NCI-H524 (cell line): ENCODE measurements around the gene LMF2.

ENCODE experiments used
- DNase-seq, 2 experiments: peaks; one replicate each; lab custom pipeline; 2025; lab: John Stamatoyannopoulos, UW

The LMF2 gene

GRCh38 chr22:50465066-50465930, 42.2 kb downstream of the LMF2 start:
- no peak for DNase-seq

DNA sequence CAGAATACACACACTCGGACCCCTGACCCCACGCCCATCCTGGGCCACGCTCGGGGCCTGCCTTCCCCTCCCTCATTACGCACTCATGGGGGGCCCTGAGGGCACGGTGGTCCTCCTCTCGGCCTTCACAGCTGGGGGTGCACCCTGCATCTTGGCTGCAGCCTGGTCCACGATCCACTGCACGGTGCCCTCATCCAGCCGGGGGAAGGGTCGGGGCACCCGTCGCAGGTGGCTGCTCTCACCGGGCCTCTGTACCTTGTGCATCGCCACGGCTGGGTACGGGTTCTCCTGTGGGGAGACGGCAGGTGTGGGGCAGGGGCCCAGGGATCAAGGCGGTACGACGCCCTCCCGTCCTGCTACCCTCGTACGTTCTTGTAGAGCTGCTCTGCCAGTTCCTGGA, 43.1 kb downstream of the LMF2 start:
- DNase-seq = no peak

DNA sequence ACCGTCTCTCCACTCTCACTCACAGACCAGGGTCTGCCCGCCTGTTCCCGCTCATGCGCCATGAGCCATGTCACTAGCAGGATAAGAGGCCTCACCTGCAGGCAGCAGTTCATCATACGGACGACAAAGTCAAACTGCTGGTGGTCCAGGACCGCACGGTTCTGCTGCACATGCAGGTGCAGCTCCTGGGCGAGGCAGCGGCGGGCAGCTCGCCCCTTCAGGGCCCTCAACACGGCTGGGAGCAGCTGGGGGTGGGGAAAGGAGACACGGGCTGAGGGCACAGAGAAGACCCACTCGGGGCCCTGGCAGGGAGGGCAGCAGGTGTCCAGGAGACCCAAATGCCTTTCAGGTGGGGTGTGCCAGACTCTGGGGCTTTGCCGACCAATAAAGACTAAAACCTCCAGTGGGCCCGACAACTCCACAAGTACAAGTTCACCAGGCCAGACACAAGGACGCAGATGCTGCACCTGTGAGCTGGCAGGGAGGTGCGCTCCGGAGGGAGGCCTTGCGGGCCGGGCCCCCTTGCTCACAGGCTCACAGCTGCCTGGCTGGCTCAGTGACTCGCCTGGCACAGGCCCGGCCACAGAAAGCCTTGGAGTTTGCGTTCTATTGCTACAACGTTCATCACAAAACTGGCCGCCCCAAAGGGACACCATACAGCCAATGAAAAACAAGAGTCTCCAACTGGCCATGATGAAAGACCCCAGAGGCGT, 44.2 kb downstream of the LMF2 start:
- DNase-seq = no peak

GRCh38 chr22:50461979-50462540, 45.4 kb downstream of the LMF2 start:
- no peak for DNase-seq

DNA sequence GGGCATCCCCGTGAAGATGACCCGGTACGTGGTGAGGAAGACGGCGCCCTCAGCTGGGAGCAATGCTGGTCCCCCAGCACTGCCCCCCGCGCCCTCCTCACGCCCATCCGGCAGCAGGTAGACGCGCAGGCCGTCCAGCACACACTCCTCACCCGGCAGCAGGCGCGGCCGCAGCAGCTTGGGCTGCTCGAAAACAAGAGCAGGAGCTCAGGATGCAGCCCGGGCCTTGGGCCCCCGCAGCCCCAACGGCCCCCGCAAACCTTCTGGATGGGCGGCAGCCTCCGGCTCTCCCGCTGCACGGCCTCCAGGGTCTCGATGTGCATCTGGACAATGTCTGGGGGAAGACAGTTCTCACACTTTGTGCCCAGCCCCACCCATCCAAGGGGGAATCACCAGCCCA, 46.0 kb downstream of the LMF2 start:
- DNase-seq = no peak

DNA sequence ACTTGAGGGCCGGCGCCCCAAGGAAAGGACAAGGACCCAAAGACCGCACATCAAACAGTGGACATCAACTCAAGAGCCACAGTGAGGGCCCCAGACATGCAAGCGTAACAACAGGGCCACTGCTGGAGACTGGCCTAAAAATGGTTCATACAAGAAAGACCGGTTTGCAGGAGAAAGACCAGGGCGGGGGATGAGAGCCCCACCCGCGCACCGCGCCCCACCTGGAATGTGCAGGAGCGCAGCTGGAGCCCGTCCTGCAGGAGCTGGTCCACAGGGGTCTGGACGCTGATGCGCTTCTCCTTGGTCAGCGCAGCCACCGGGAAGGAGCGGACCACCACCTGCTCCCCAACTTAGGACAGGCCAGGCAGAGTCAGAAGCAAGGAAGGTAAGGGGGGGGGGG, 46.6 kb downstream of the LMF2 start:
- DNase-seq = no peak

DNA sequence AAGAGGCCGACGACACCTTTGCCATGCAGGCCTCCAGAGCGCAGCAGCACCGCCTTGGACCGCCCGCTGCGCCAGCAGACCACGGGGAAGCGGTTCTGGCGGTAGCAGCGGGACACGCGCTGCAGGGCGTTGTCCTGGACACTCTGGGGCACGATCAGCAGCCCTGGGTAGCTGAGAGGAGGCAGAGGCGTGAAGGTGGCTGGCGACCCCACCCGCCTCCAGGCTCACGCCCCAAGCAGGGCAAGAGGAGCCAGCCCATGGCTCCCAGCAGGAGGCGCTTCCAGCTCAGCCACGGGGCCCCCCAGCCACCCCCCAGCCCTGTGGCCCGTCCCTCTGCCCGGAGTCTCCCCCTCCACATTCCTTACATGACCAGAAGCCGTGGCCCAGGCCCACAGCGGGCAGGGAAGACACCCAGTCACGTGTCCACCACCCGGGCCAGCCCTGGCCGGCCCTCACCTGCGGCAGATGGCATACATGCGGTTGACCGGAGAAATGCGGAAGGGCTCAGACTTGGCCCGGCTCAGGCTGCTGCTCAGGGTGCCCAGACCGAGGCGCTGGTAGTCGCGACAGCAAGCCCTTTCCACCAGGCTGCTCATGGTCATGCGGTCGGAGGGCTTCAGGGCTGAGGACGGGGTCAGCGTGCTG, 47.9 kb downstream of the LMF2 start:
- no peak for DNase-seq

GRCh38 chr22:50459016-50459415, 48.5 kb downstream of the LMF2 start:
- DNase-seq = no peak

DNA sequence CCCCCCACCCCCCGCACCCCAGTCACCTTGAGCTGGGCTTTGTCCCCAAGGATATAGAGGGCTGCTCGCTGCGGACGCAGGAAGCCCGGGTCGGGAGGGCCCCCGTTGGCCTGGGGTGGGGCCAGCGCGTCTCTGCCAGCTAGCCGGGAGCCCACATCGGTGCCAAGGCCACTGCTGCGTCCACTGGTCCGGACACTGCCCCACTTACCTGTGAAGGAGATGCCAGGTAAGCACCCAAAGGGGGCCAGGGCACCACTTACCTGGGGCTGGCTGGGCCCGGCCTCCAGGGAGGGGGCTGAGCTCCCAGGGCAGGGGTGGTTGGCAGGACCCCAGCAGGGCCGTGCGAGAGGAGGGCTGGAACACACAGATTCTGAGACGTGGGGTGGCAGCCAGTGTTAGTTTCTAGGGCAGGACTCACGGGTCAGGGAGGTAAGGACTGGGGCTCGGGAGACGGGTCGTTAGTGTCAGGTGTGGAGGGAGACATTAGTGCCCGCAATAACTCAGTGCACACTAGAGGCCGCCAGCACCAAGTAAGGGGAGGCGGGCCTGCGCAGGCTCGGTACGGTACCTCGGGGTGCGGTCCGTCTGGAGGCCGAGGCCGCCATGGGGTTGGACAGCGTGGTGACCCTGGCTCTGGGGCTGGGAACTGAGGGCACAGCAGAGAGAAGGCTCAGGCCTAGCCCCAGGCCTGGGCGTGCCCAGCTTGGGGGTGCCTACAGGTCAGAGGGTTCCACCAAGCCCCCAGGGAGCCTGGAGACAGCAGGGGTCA, 50.9 kb downstream of the LMF2 start:
- DNase-seq = no peak

- no peak for DNase-seq
These were observed 51.5 kb downstream of the LMF2 start for GRCh38 chr22:50456026-50456425.

- no peak for DNase-seq
These were observed 52.3 kb downstream of the LMF2 start for GRCh38 chr22:50455201-50455600.

- no peak for DNase-seq
These were observed 52.9 kb downstream of the LMF2 start for GRCh38 chr22:50454556-50455075.
